ENCODE measurements around the gene ZNF200.

- TF ChIP-seq CTCF (IDR thresholded peaks at IDR 0.05) (no peak), POLR2AphosphoS5 (IDR thresholded peaks at IDR 0.05) (no peak), EP300 (IDR thresholded peaks at IDR 0.05; ENCODE audit: low read depth) (no peak), POLR2A (IDR thresholded peaks at IDR 0.05) (no peak)
Measured at GRCh38 chr16:3256146-3256865, 21.3 kb upstream of the ZNF200 start, which contains the start of gene MEFV.
